Right lobe of liver (tissue), 4 donors: ENCODE measurements around the gene EML5.

ENCODE experiments used
- POLR2A ChIP-seq: fragments of 450-650 bp; IDR thresholded peaks from one replicate; pipeline ENCODE4 v1.6.1; 2017; ENCODE audit warnings: antibody characterized with exemption, mild to moderate bottlenecking
- TF ChIP-seq, protein P1 (sequence below), 4 donors: fragments of 200-600 bp in 3 of 4; fragments of 450-650 bp in 1 of 4; IDR thresholded peaks; one replicate each; pipeline versions ENCODE4 v1.5.1 to v1.8.0; 2016 to 2022; ENCODE audit warnings: antibody characterized with exemption in 4 of 4, mild to moderate bottlenecking in 2 of 4
- donor health status: DM: no; HTN: no; CAD: no.
- donor health status: DM: no; HTN: no; CAD: no.
- donor health status: DM: no; HTN: yes; CAD: no.

- TF ChIP-seq, protein P1, sequence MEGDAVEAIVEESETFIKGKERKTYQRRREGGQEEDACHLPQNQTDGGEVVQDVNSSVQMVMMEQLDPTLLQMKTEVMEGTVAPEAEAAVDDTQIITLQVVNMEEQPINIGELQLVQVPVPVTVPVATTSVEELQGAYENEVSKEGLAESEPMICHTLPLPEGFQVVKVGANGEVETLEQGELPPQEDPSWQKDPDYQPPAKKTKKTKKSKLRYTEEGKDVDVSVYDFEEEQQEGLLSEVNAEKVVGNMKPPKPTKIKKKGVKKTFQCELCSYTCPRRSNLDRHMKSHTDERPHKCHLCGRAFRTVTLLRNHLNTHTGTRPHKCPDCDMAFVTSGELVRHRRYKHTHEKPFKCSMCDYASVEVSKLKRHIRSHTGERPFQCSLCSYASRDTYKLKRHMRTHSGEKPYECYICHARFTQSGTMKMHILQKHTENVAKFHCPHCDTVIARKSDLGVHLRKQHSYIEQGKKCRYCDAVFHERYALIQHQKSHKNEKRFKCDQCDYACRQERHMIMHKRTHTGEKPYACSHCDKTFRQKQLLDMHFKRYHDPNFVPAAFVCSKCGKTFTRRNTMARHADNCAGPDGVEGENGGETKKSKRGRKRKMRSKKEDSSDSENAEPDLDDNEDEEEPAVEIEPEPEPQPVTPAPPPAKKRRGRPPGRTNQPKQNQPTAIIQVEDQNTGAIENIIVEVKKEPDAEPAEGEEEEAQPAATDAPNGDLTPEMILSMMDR (IDR thresholded peaks at IDR 0.05) = no peak
- TF ChIP-seq POLR2A = no peak
Measured at GRCh38 chr14:88786715-88787114, 6.0 kb downstream of the EML5 start.
